Gastroesophageal sphincter (tissue), 4 donors: ENCODE data around the gene HUS1. TPM values are rescaled to one million over a fixed set of nuclear protein-coding genes. Genes with fewer than 3 reads are reported as not detected.

Experiments
- ATAC-seq: fragments of 150-250 bp; one replicate; pipeline ENCODE4 v1.9.1; 2016; ENCODE audit warnings: mild to moderate bottlenecking, moderate library complexity
- H3K27ac ChIP-seq, 4 donors: fragments of 200-600 bp; sonication (generic) in 3 of 4; 1 replicate in 3 of 4; 2 replicates in 1 of 4; pipeline ENCODE4 v1.5.1; 2016 to 2019
- H3K27me3 ChIP-seq: fragments of 200-600 bp; sonication (generic); one replicate; pipeline ENCODE4 v1.5.1; 2019
- H3K36me3 ChIP-seq, 2 donors: fragments of 200-600 bp; sonication (generic); one replicate each; pipeline ENCODE4 v1.5.1; 2019; ENCODE audit warnings: control low read depth in 1 of 2
- H3K4me1 ChIP-seq, 3 donors: fragments of 200-600 bp; sonication (generic); 1 replicate in 2 of 3; 2 replicates in 1 of 3; pipeline ENCODE4 v1.5.1; 2016 to 2019; ENCODE audit warnings: control low read depth in 2 of 3
- H3K4me3 ChIP-seq, 2 donors: fragments of 200-600 bp; sonication (generic); one replicate each; pipeline ENCODE4 v1.5.1; 2019; ENCODE audit warnings: mild to moderate bottlenecking in 1 of 2, moderate library complexity in 1 of 2
- H3K9me3 ChIP-seq, 3 donors: fragments of 200-600 bp; sonication (generic); one replicate each; pipeline ENCODE4 v1.5.1; 2017 to 2019; ENCODE audit warnings: control low read depth in 2 of 3
- EP300 ChIP-seq: sonication (generic); formaldehyde crosslinking; IDR thresholded peaks from one replicate; pipeline ENCODE4 v1.6.1; 2017; ENCODE audit warnings: antibody characterized with exemption, mild to moderate bottlenecking
- POLR2A ChIP-seq, 2 donors: fragments of 450-650 bp; IDR thresholded peaks; one replicate each; pipeline ENCODE4 v1.6.1; 2017; ENCODE audit warnings: antibody characterized with exemption in 2 of 2, mild to moderate bottlenecking in 2 of 2, moderate library complexity in 1 of 2
- POLR2AphosphoS5 ChIP-seq: sonication (generic); formaldehyde crosslinking; IDR thresholded peaks from one replicate; pipeline ENCODE4 v1.6.1; 2017; ENCODE audit warnings: antibody characterized with exemption
- WGBS, 2 donors: methylation state at CpG; one replicate each; pipeline ENCODE4 v1.1.5; 2018; ENCODE audit warnings: low coverage in 1 of 2; 5-methylcytosine and 5-hydroxymethylcytosine counted together
- total RNA-seq, 4 donors: library from RNA; depleted of rRNA; stranded (reverse); fragments of >200 nt; gene quantifications; one replicate each; pipeline ENCODE4 v1.1.0, GENCODE V29; 2016
- TF ChIP-seq, protein P1 (sequence below), 4 experiments: fragments of 200-600 bp in 2 of 4; fragments of 450-650 bp in 2 of 4; sonication (generic) in 1 of 4; IDR thresholded peaks; one replicate each; pipeline ENCODE4 v1.5.1; 2017 to 2019; ENCODE audit warnings: antibody characterized with exemption in 4 of 4, mild to moderate bottlenecking in 2 of 4, moderate library complexity in 2 of 4

Gene HUS1
- total RNA-seq, 4 donors from 2014 or later = 13.7 to 32.7 (median 19.7) TPM

DNA sequence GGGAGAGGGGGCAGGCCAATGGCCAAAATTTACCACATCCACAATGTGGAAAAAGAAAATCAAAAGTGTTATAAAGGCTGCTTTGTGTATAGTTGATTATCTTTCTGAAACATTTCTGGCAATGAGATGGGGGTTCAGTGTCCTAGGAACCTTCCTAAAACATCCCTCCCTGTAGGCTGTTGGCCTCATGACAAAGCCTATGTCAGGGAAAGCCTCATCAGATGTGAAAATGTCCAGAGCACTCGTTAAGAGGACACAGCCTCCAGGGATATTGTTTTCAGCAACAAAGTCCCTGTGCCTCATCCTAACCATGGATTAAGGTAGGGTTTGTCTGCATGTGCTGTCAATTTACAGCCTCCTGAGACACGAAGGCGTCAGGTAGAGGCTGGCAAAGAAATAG, 32.5 kb upstream of the HUS1 start:
- Histone ChIP-seq H3K4me3 (no peak overlapping the region), H3K27me3 (peaks cover 7% of the 10 kb centered on the region), H3K4me1 (no peaks in the 10 kb centered on the region), H3K9me3 (no peaks in the 10 kb centered on the region), H3K27ac (no peak overlapping the region), H3K36me3 (no peaks in the 10 kb centered on the region)
- TF ChIP-seq, protein P1, sequence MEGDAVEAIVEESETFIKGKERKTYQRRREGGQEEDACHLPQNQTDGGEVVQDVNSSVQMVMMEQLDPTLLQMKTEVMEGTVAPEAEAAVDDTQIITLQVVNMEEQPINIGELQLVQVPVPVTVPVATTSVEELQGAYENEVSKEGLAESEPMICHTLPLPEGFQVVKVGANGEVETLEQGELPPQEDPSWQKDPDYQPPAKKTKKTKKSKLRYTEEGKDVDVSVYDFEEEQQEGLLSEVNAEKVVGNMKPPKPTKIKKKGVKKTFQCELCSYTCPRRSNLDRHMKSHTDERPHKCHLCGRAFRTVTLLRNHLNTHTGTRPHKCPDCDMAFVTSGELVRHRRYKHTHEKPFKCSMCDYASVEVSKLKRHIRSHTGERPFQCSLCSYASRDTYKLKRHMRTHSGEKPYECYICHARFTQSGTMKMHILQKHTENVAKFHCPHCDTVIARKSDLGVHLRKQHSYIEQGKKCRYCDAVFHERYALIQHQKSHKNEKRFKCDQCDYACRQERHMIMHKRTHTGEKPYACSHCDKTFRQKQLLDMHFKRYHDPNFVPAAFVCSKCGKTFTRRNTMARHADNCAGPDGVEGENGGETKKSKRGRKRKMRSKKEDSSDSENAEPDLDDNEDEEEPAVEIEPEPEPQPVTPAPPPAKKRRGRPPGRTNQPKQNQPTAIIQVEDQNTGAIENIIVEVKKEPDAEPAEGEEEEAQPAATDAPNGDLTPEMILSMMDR (IDR thresholded peaks at IDR 0.05) = no peak
- TF ChIP-seq EP300 = no peak
- TF ChIP-seq POLR2A (IDR thresholded peaks at IDR 0.05) = no peak
- TF ChIP-seq POLR2AphosphoS5 = no peak
- ATAC-seq = no peak
- WGBS, 2 donors = 49 to 80% methylated on average over 2 to 3 of the region's 3 CpGs

DNA sequence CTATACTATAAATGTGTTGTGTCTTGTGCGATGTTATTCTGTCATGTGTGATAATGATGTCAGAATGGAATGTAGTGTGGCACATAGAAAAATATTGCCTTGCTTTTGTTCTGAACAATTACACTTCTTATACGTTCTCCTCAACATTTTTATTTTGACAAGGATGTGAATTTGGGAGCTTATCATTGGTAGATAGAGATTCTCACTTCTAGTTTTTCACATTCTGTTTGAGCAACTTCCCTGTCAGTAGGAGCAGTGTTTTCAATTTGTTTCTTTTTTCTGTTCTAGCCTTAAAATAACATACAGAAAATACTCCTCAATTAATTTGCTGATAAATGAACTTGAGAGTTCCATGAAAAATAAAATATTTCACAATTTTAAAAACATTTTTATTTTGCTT, 31.9 kb upstream of the HUS1 start:
- Histone ChIP-seq H3K27ac (no peak overlapping the region), H3K36me3 (no peaks in the 10 kb centered on the region), H3K4me1 (no peaks in the 10 kb centered on the region), H3K9me3 (no peaks in the 10 kb centered on the region), H3K27me3 (peaks cover 12% of the 10 kb centered on the region), H3K4me3 (no peak overlapping the region)
- ATAC-seq = no peak
- no peak for TF ChIP-seq POLR2A (IDR thresholded peaks at IDR 0.05)
- TF ChIP-seq EP300 = no peak
- no peak for TF ChIP-seq POLR2AphosphoS5
- TF ChIP-seq, protein P1 (IDR thresholded peaks at IDR 0.05) = no peak
- 43 to 62% methylated on average over 2 of the region's 2 CpGs for WGBS, 2 donors

DNA sequence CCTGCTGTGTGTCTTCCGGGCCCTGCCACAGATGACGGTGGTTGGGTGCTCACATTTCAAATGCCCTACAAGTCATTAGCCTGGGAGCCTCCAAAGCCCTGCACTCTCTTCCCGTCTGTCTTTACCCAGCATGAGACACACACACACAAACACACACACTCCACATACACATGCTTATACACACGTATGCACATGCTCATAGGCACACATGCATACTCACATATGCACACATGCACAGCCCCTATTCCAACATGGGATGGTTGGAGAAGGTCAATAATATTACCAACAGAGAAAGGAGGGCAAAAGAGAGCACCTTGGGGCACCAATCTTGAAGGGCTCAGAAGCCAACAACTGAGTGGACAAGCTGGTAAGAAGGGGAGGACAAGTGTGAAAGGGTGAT, 30.5 kb upstream of the HUS1 start:
- H3K4me3 ChIP-seq = no peak overlapping the region
- peaks cover 12% of the 10 kb centered on the region for H3K27me3 ChIP-seq
- H3K27ac ChIP-seq = no peak overlapping the region
- H3K4me1 ChIP-seq = no peaks in the 10 kb centered on the region
- no peak for ATAC-seq
- H3K36me3 ChIP-seq = no peaks in the 10 kb centered on the region
- TF ChIP-seq EP300 = no peak
- TF ChIP-seq POLR2A (IDR thresholded peaks at IDR 0.05) = no peak
- TF ChIP-seq POLR2AphosphoS5 = no peak
- TF ChIP-seq, protein P1 (IDR thresholded peaks at IDR 0.05) = no peak
- no peaks in the 10 kb centered on the region for H3K9me3 ChIP-seq
- 74 to 86% methylated on average over 2 to 3 of the region's 4 CpGs for WGBS, 2 donors

DNA sequence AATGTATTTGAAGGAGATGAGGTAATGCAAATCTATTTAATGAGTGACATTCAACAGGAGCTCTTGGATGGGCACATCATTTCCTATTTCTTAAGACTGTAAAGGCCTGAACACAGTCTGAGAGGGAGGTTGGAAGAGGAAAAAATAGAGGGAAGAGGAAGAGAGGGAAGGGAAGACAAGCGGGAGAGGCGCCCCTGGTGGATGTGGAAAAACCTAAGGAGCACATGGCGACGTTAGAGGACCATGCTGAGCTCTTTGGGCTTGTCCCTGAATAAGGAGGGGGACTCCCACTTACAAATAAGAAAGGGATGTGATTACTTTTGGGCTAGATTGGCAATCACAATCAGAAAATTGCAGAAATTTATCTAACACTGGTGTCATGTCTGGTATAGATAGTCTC, 29.8 kb upstream of the HUS1 start:
- 74 to 88% methylated on average over 4 of the region's 4 CpGs for WGBS, 2 donors

DNA sequence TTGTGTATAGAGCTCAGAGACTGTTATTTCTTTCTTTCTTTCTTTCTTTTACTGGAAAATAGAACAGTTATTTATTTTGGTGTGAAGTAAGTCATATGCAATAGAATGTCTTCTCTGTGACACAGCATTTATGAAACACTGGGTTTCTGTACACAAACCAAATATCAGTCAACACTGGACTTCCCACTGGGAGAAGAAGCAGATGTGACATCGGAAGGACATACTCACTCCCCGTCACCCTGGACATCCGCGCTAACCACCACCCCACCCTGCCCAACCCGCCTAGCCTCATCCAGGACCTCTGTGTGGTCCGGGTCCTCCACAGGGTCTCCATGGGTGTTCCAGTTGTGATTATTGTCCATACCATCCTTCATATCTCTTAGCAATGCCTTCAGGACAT, 27.5 kb upstream of the HUS1 start:
- Histone ChIP-seq H3K4me1 (no peaks in the 10 kb centered on the region), H3K36me3 (no peaks in the 10 kb centered on the region), H3K27me3 (peaks cover 12% of the 10 kb centered on the region), H3K4me3 (no peak overlapping the region), H3K9me3 (no peaks in the 10 kb centered on the region), H3K27ac (no peak overlapping the region)
- 30 to 55% methylated on average over 4 to 6 of the region's 6 CpGs for WGBS, 2 donors
- no peak for TF ChIP-seq POLR2A (IDR thresholded peaks at IDR 0.05)
- TF ChIP-seq, protein P1 (IDR thresholded peaks at IDR 0.05) = no peak
- no peak for TF ChIP-seq POLR2AphosphoS5
- TF ChIP-seq EP300 = no peak
- no peak for ATAC-seq

More for the DNA sequence above, 29.8 kb upstream of the HUS1 start:
- Histone ChIP-seq H3K4me3 (no peak overlapping the region), H3K36me3 (no peaks in the 10 kb centered on the region), H3K9me3 (no peaks in the 10 kb centered on the region), H3K4me1 (no peaks in the 10 kb centered on the region), H3K27me3 (peaks cover 12% of the 10 kb centered on the region), H3K27ac (no peak overlapping the region)
- TF ChIP-seq, protein P1 (IDR thresholded peaks at IDR 0.05) = no peak
- no peak for TF ChIP-seq POLR2AphosphoS5
- no peak for TF ChIP-seq EP300
- no peak for TF ChIP-seq POLR2A (IDR thresholded peaks at IDR 0.05)
- no peak for ATAC-seq
